GM21576 (cell line): ENCODE results near the gene EPS8L2.

ENCODE experiments used
- ATAC-seq: cut with Tn5 transposase; IDR thresholded peaks from one replicate; pipeline ENCODE4 v1.9.1; 2021; ENCODE audit warnings: mild to moderate bottlenecking, moderate library complexity; ENCODE audit not compliant: unreplicated experiment

EPS8L2 gene

GRCh38 chr11:703506-703905 is 2.5 kb upstream of the EPS8L2 start:
- no peak for ATAC-seq

- no peak for ATAC-seq
Observed at GRCh38 chr11:704228-704674, 1.8 kb upstream of the EPS8L2 start.

GRCh38 chr11:704781-705645 is 1.0 kb upstream of the EPS8L2 start:
- no peak for ATAC-seq

- no peak for ATAC-seq
Observed at GRCh38 chr11:706439-706956, 467 bp downstream of the EPS8L2 start.

GRCh38 chr11:706957-707816 is 1.2 kb downstream of the EPS8L2 start:
- no peak for ATAC-seq

- ATAC-seq = no peak
Observed at GRCh38 chr11:707817-708420, 1.9 kb downstream of the EPS8L2 start.

GRCh38 chr11:708511-708910 is 2.5 kb downstream of the EPS8L2 start:
- no peak for ATAC-seq

GRCh38 chr11:709109-709997 is 3.3 kb downstream of the EPS8L2 start:
- ATAC-seq = no peak

- ATAC-seq = no peak
Observed at GRCh38 chr11:714436-714835, 8.4 kb downstream of the EPS8L2 start.

- no peak for ATAC-seq
Observed at GRCh38 chr11:719214-720016, 13.4 kb downstream of the EPS8L2 start.

- no peak for ATAC-seq
Observed at GRCh38 chr11:720017-720641, 14.1 kb downstream of the EPS8L2 start.

GRCh38 chr11:720642-721246 is 14.7 kb downstream of the EPS8L2 start:
- no peak for ATAC-seq

GRCh38 chr11:721247-721740 is 15.3 kb downstream of the EPS8L2 start:
- no peak for ATAC-seq

GRCh38 chr11:721741-722345 is 15.8 kb downstream of the EPS8L2 start:
- no peak for ATAC-seq

- ATAC-seq = no peak
Observed at GRCh38 chr11:722346-722811, 16.3 kb downstream of the EPS8L2 start.

- ATAC-seq = no peak
Observed at GRCh38 chr11:723120-723883, 17.3 kb downstream of the EPS8L2 start.
